Measurements from ENCODE around the gene RENBP.
A peak's percentile ranks its signal among the peaks of the same experiment; 100 is the strongest.

Gene RENBP

DNA sequence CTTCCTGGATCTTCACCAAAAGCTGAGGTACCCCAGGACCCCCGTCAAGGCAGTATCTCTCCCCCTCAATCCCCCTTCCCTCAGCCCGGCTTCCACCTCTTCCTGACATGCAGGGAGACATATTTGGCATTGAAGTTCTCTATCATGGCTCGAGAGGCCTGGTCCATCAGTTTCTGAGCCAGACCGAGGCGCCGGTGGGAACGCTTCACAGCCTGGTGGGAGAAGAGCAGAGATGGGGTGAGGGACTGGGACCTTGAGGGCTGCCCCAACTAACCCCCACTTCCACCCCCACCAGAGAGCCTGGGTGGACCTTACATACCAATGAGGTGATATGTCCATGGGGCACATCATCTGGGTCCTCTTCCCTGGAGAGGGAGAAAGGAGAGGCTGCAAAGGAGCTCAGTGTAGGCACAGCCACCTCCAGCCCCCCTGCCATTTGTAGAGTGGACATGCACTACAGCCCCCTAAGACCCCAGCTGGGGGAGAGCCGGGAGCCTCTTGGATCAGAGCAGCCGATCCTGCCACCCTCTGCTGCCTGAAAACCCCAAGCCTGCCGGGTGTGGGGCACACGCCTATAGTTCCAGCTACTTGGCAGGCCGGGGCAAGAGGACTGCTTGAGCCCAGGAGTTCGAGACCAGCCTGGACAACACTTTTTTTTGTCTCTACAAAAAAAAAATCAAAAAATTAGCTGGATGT lies 12.1 kb downstream of the RENBP start:
- no peak for DNase-seq (ENCODE audit: low spot score)

DNA sequence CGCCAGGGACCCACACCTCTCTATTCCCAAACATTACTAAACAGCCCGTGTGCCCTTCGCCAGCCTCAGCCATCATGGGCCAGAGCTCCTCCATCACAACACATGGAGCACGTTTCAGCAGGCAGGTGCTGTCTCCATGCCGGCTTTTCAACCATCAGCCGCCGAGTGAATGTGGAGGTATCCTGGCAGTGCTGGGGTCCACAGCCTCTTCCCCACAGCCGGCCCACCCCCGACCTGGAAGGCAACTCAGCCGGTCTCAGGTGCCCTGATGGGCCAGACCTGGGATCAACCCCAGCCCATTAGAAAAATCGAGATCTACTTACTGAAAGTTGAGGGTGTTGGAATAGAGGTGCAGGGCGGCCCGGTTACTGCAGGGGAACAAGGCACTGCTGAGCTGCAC lies 12.7 kb downstream of the RENBP start:
- no peak for DNase-seq (ENCODE audit: low spot score)

DNA sequence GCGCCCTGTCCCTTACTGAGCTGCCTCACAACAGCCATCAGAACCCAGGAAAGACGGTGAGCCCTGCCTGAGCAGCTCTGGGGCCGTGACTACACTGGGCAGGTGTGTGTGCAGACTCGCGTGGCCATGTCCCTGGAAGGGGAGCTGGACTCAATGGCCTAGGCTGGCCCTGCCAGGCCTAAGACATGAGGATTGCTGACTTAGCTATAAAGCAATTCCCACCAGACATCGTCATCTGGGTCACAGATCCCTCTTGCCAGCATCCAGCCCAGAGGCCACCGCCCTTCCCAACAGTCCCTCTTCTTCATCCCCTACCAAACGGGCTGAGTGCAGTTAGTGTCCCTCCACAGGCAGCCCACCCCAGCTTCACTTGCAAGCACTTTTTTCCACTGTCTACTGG lies 13.3 kb downstream of the RENBP start:
- no peak for DNase-seq (ENCODE audit: low spot score)

DNA sequence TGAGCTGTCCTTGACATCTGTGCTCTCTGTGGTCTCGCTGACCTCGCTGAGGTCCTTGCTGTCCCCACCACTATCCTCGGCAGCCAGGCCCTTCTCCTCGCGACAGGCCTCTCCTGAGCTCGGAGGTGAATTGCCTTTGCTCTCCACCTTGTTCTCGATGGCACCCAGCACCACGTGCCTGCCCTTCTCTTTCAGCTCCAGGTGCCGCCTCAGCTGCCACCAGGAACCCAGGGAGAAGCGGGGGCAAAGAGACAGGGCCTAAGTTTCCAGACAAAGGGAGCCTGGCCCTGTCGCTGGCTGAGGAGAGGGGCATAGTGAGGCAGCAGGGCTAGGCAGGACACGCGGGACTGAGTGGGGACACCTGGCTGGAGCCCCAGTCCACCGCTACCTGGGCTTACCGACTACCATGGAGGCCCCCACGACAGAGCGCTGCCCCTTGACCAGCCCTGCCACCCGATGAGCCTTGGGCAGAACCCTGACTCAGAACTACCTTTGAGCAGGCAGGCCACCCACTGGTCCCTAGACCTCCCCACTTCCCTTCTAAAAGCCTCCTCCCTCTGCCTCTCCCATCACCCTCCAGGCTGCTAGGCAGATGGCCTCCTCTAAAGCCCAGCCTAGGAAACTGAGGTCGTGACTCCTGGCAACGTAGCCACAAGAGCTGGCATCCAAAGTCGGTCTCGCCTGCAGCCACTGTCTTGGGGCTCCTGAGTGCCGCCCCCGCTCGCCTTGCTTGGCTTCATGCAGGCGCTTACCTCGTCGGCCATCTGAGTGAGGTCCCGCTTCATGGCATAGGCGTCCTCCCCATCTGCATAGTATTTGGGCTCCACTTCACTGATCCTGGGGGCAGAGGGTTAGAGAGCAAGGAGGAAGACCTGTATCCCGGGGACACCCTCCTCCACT lies 14.2 kb downstream of the RENBP start:
- DNase-seq (ENCODE audit: low spot score), result no peak

DNA sequence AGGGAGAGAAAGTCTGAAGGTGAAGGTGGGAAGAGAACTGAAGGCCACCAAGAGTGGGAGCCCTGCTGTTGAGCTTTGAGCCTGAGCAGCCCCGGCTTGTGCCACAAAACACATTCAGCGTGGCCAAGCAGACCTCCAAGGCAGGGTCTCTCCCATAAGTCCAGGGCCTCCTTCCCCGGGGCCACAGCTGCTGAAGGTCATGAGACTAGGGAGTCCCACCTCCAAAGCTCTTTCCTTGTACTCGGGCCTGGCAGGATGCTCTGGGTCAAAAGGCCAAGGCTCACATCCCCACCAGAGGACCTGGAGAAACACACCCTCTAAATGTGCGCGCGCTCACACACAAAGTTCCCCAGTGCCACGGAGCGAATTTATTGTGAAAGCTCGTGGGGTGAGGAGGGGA lies 14.9 kb downstream of the RENBP start:
- no peak for DNase-seq (ENCODE audit: low spot score)

DNA sequence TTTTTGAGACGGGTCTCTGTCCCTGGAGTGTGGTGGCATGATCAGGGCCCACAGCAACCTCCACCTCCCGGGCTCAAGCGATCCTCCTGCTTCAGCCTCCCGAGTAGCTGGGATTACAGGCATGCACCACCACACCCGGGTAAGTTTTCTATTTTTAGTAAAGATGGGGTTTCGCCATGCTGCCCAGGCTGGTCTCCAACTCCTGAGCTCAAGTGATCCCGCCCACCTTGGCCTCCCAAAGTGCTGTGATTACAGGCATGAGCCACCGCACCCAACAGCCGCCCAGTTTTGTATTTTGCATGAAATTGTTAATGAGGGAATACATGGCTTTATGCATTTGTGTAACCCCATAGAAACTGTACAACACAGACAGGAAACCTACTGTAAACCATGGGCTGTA lies 15.6 kb downstream of the RENBP start:
- no peak for DNase-seq (ENCODE audit: low spot score)

DNA sequence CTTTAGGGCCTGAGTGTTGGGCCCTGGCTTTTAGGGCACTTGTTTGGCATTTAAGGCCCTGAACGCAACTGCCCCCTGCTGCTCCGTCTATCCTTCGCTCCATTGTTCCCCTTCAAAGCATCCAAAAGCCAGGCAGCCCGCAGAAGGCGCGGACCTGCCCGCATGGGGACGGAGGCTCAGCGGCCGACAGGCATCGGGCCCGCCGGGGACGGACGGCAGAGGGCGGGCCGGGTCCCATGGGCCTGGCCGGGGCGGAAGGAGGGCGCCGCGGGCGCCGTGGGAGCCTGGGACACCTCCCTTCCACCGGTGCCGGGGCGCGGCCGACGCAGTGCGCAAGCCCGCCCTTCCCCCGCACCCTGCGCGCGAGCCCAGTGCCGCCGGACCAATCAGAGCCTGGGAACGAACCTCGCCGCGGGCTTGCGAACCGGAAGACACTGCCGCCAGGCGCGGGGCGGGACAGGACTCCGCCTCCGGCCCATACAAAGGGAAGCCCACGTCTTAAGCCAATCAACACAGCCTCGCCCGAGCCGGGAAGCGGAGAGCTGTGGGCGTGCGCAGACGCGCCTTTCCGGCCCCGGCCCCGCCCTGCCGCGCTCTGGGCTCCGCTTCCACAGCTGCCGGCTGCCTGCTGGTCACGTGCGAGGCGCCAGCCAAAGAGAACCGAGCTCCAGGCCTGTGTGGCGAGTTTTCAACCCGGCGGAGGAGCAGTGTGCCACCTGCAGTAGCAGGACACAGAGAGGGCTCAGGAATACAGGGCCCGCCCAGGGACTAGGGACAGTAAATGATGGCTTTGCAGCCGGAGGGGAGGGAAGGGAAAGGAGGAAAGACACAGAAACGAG lies 16.3 kb downstream of the RENBP start:
- DNase-seq (ENCODE audit: low spot score), result peak; percentile 98

DNA sequence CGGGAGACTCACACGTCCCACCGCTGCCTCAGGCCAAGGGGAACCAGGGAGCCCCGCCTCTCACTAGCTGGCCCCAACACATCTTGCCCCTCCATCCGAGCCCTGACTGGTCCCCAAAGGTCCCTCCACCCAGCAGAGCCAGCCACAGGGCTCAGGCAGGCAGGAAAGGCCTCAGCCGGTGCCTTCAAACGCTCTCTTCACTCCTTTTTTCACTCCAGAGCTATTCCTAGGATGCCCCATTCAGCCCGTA lies 16.8 kb downstream of the RENBP start:
- no peak for DNase-seq (ENCODE audit: low spot score)

GRCh38 chrX:153926858-153927671 lies 17.4 kb downstream of the RENBP start:
- peak; percentile 77 for DNase-seq (ENCODE audit: low spot score)

DNA sequence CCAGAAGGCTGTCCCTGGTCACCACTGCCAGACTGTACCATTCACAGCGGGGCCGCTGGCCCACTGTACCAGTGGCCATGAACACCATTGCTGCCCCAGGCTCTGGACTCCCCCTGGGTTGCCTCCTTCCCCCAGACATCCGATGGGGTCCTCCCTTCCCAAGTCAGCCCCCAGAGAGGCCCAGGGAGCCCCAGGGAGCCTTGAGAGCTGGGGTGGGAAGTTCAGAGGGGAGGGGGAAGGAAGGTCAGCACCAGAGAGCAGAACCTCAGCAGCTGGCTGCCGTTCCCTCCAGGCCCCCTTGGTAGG lies 17.9 kb downstream of the RENBP start:
- peak; percentile 60 for DNase-seq (ENCODE audit: low spot score)

- peak; percentile 49 for DNase-seq (ENCODE audit: low spot score)
These were observed 18.5 kb downstream of the RENBP start, which contains the start of gene ARHGAP4 for GRCh38 chrX:153925739-153926551. ARHGAP4 (minus strand) TSS chrX:153926264; CDS start chrX:153926202, 62 bp downstream.

- DNase-seq (ENCODE audit: low spot score), result no peak
These were observed 19.1 kb downstream of the RENBP start for GRCh38 chrX:153925387-153925738.

- DNase-seq (ENCODE audit: low spot score), result peak; percentile 69
These were observed 20.1 kb downstream of the RENBP start for GRCh38 chrX:153924149-153924861.

GRCh38 chrX:153922932-153923857 lies 21.2 kb downstream of the RENBP start:
- DNase-seq (ENCODE audit: low spot score), result no peak

- DNase-seq (ENCODE audit: low spot score), result no peak
These were observed 22.7 kb downstream of the RENBP start for GRCh38 chrX:153921511-153922446.

DNA sequence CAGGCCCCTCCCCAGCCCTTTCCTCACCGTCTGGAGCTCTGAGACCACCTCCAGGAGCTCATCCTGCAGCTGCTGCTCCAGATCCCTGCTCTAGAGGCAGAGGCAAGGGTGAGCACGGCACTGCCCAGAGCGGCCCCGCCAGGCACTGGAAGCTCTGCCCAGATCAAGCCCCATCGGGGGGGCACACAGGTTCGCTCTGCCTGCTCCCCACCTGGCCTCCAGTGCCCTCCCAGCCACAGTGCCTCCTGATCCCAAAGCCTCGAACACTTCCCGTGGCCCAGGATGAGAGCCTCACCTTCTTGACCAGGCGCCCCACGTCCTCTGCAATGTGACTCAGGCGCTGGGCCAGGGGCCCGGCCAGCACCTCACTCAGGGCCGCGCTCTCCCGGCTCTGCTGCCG lies 23.4 kb downstream of the RENBP start:
- no peak for DNase-seq (ENCODE audit: low spot score)

DNA sequence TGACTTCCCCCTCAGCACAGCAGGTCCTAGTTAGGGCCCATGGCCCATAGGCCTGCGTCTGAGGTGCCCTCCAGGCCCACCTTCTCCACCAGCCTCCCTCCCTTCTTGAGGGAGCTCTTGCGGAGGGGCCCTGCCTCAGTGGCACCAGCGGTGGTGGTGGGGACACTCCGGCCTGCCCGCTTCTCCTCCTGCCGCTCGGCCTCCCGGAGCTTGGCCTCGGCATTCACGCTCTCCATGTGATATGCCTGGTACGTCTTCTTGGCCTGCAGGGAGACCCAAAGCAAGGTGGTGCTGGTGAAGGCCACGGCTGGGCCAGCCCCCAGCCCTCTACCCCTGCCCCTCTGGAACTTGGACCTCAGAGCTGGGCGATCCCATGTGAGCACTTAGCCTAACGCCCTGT lies 23.9 kb downstream of the RENBP start:
- no peak for DNase-seq (ENCODE audit: low spot score)

GRCh38 chrX:153919281-153919680 lies 25.2 kb downstream of the RENBP start:
- DNase-seq (ENCODE audit: low spot score), result no peak
